Measurements from ENCODE around the gene SLC9A1.

- TF ChIP-seq CTCF (IDR thresholded peaks at IDR 0.05) (no peak), POLR2A (IDR thresholded peaks at IDR 0.05) (no peak)
Observed at GRCh38 chr1:27141266-27142003, 13.5 kb downstream of the SLC9A1 start.

Measured in right lobe of liver (tissue), 4 donors.